GM18517 (cell line): ENCODE data around the gene SH3D19.

Experiments
- ATAC-seq: cut with Tn5 transposase; IDR thresholded peaks from one replicate; pipeline ENCODE4 v1.9.1; 2021; ENCODE audit warnings: mild to moderate bottlenecking, moderate library complexity; ENCODE audit not compliant: unreplicated experiment

The SH3D19 gene

GRCh38 chr4:151233600-151233999 is 91.8 kb downstream of the SH3D19 start:
- ATAC-seq: no peak

DNA sequence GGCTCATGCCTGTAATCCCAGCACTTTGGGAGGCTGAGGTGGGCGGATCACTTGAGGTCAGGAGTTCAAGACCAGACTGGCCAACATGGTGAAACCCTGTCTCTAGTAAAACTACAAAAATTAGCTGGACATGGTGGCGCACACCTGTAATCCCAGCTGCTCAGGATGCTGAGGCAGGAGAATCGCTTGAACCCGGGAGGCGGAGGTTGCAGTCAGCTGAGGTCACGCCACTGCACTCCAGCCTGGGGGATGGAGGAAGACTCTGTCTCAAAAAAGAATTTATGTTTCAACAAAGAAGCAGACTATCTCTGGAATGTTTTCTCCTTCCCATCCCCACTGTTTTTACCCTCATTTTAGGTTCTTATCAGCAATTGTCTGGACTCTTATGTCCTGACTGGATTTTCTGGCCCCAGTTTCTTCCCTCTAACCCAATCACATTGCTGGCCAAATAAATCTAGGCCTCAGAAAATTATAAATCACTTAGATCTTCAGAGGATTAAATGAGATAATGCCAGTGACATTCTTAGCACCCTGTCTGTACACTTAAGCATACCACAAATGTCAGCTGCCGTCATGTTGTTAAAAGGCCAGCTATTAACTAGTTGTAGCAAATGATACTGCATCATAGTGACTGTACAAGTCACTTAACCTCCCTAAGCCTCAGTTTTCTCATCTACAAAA is 93.3 kb downstream of the SH3D19 start:
- ATAC-seq: no peak

DNA sequence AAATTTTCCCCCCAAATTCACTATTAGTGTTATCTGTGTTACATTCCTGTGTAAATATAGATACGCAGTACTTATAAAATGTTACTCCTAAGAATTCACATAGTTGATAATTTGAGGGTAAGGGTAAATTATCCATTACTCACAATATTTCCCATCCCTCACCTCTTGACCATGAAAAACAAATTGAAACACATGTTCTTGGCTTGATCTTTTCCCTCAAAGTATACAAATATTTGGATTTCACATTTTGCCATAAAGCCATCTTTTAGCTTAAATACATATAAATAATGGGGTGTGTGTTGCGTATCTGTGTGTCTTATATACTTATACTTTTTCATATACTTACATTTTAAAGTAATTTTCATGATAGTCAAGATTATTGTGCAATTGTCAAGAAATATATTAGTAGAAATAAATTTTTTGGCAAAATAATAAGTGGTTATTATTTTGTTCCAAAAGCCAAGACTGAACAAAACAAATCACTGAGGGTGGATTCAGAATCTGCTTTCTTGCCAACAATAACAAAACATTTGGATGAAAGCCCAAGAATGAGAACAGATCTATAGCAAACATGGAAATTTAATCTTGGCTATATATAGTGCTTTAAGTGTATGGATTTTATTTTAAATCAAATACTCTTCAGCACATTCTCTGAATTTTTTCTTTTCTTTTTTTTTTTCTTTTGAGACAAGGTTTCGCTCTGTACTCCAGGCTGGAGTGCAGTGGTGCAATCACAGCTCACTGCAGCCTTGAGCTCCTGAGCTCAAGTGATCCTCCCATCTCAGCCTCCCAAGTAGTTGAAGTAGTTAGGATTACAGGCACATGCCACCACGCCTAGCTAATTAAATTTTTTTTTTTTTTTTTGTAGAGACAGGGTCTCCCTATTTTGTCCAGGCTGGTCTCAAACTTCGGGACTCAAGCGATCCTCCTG is 97.0 kb downstream of the SH3D19 start:
- no peak for ATAC-seq

GRCh38 chr4:151227731-151228130 is 97.7 kb downstream of the SH3D19 start:
- ATAC-seq: no peak

DNA sequence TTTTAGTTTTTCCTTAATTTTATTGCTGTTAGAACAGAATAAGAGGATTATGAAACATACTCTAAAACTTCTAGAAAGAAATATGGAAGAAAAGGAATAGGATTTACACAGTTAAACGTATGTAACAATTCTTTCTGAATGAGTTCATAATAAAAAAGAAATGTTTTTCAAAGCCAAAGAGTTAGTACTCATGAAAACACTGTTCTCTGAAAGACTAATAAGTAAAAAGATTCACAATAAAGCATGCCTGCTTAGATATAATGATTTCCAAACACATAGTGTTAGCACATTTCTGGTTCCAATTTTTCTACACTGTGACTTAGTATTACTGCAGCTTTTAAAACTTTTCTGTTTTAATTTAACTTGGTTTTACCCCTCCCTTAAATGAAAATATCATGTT is 98.2 kb downstream of the SH3D19 start:
- ATAC-seq: no peak

DNA sequence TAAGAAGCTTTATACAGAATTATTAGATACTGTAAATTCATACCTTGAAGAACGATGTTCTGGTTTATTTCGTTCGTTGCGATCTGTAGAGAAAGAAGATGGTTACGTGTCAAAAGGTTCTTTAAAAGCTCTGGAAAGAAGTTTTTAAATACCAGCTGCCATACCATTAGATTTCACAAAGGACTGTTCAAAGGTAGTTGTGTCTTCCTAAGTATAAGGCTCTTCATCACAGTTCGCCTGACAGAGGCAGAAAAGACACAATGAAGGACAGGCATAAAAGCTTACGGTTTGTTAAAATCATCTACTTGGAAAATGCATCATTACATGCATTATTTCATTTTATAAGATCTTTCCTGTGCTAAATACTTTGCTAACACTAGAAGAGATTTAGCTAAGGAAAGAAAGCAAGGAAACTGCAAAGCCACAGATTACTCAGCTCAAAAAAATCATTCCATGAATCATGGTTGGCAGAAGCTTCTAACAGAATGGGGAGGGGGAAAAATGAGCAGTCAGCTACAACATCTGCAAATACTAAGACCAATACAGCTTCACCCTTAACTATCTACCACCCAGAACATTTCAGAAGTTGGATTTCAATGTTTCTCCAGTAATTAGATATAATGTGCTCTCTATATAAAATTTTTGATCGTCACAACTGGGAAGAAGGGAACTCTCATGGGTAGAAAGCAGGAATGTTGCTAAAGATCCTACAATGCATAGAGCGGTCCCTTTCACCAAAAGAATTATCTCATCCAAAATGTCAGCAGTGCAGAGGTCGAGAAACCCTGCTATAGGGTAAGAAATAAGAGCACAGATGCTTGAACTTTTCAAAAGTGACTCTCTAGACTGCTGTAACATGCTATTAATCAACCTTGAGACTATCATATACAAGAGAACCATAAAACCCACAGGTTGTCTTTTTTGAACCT is 99.1 kb downstream of the SH3D19 start:
- no peak for ATAC-seq

- ATAC-seq: no peak
Observed at GRCh38 chr4:151223465-151223864, 101.9 kb downstream of the SH3D19 start.

GRCh38 chr4:151219948-151220347 is 105.5 kb downstream of the SH3D19 start:
- no peak for ATAC-seq

- ATAC-seq: no peak
Observed at GRCh38 chr4:151219091-151219490, 106.3 kb downstream of the SH3D19 start.

GRCh38 chr4:151218343-151218742 is 107.1 kb downstream of the SH3D19 start:
- ATAC-seq: no peak

DNA sequence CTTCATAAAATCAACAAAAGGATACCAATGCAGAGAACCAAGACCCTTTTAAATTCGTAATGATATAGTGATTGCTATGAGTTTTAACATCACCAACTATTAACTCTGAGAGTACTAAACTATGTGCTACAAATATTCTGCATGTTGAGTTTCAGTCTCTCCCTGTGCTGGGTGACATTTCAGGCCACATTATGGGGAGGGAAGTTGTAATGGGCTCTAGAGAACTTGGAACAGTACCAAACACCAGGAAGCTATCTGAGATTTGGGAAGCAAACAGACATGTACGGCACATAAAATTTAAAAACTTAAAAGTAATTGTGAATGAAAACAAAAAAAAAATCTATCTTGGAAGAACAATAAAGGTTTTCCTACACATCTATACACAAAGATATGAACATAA is 108.1 kb downstream of the SH3D19 start:
- ATAC-seq: no peak

DNA sequence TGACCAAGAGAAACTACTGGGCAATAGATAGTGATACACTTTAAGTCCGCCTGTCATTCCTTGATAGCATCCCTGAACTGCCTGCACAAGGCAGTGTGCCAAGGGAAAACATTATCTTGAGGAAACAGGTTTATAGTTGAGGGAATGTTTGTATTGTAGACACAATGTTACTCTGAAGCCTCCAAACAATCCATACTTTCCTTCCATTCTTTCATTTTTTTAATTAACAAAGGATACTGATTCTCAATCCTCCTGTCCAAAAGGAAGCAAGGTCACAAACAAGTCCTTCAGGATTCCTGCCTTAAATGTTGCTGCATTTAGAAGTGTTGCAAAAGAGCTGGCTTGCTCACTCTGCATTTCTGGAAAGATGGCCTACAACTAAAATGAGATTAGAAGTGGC is 110.1 kb downstream of the SH3D19 start:
- no peak for ATAC-seq

- ATAC-seq: no peak
Observed at GRCh38 chr4:151207868-151208267, 117.5 kb downstream of the SH3D19 start.

DNA sequence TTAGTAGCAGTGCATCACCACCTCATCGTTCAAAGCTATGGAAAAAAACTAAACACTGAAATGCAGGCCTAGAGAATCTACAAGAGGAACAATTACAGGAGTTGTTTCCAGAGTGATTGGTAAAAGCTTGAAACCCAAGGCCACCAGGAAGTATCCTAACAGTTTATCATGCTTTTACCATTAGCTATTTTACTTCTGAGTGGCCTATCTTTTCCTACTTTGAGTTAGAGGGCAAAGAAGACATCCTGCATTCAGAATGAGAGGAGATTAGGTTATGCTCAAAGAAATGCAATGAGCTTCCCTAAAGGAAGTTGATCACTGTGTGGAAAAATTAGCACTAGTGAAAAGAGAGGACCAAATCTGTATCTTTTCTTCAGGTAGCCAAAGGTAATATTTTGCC is 118.2 kb downstream of the SH3D19 start:
- ATAC-seq: no peak

- ATAC-seq: no peak
Observed at GRCh38 chr4:151206241-151207005, 119.0 kb downstream of the SH3D19 start.

- ATAC-seq: no peak
Observed at GRCh38 chr4:151205722-151206121, 119.7 kb downstream of the SH3D19 start.

- no peak for ATAC-seq
Observed at GRCh38 chr4:151204925-151205524, 120.4 kb downstream of the SH3D19 start.

GRCh38 chr4:151202851-151203455 is 122.5 kb downstream of the SH3D19 start:
- no peak for ATAC-seq

- ATAC-seq: no peak
Observed at GRCh38 chr4:151202381-151202780, 123.0 kb downstream of the SH3D19 start.
